HEK293T (cell line): ENCODE results near the gene SMAP2.

Experiments
- CTCF ChIA-PET: fragments of 350-600 bp; formaldehyde crosslinking; extraction: SDS; loops from one replicate; lab custom pipeline; 2021; ENCODE audit warnings: antibody characterized with exemption, inconsistent platforms; lab: Yijun Ruan, JAX
- POLR2A ChIA-PET: fragments of 350-600 bp; formaldehyde crosslinking; extraction: SDS; loops from one replicate; lab custom pipeline; 2020; ENCODE audit warnings: antibody characterized with exemption, inconsistent platforms; lab: Yijun Ruan, JAX
- DNase-seq: peaks from one replicate; pipeline ENCODE4 v3.0.0; 2012; ENCODE audit warnings: mixed read lengths; ENCODE audit errors: extremely low spot score
- ARNT ChIP-seq: fragments of 450-650 bp; IDR thresholded peaks from 2 replicates; pipeline ENCODE4 v1.6.1; 2017; ENCODE audit warnings: mild to moderate bottlenecking
- BHLHE40 ChIP-seq: fragments of 450-650 bp; IDR thresholded peaks from 2 replicates; pipeline ENCODE4 v1.6.1; 2016; ENCODE audit warnings: mild to moderate bottlenecking, moderate library complexity, borderline replicate concordance
- CTBP1 ChIP-seq: fragments of 450-650 bp; IDR thresholded peaks from 2 replicates; pipeline ENCODE4 v1.6.1; 2016; ENCODE audit warnings: borderline replicate concordance
- ELF4 ChIP-seq: fragments of 450-650 bp; IDR thresholded peaks from 2 replicates; pipeline ENCODE4 v1.6.1; 2017; ENCODE audit warnings: antibody characterized with exemption
- FOXA1 ChIP-seq: fragments of 450-650 bp; IDR thresholded peaks from 2 replicates; pipeline ENCODE4 v1.6.1; 2016; ENCODE audit warnings: mild to moderate bottlenecking
- FOXK2 ChIP-seq: fragments of 450-650 bp; IDR thresholded peaks from 2 replicates; pipeline ENCODE4 v1.6.1; 2016; ENCODE audit warnings: mild to moderate bottlenecking
- FOXM1 ChIP-seq: fragments of 450-650 bp; IDR thresholded peaks from 2 replicates; pipeline ENCODE4 v1.6.1; 2017; ENCODE audit warnings: mild to moderate bottlenecking, borderline replicate concordance
- HDGF ChIP-seq: fragments of 450-650 bp; IDR thresholded peaks from 2 replicates; pipeline ENCODE4 v1.6.1; 2017; ENCODE audit warnings: antibody characterized with exemption, borderline replicate concordance
- L3MBTL2 ChIP-seq: fragments of 450-650 bp; conservative IDR thresholded peaks from 2 replicates; pipeline ENCODE4 v1.6.1; 2016; ENCODE audit warnings: mild to moderate bottlenecking
- LEF1 ChIP-seq: fragments of 450-650 bp; IDR thresholded peaks from 2 replicates; pipeline ENCODE4 v1.6.1; 2017; ENCODE audit warnings: mild to moderate bottlenecking, borderline replicate concordance
- NFRKB ChIP-seq: fragments of 450-650 bp; IDR thresholded peaks from 2 replicates; pipeline ENCODE4 v1.6.1; 2016; ENCODE audit warnings: mild to moderate bottlenecking, moderate library complexity
- SP1 ChIP-seq: fragments of 450-650 bp; IDR thresholded peaks from 2 replicates; pipeline ENCODE4 v1.6.1; 2017
- SUZ12 ChIP-seq: fragments of 450-650 bp; IDR thresholded peaks from 2 replicates; pipeline ENCODE4 v1.6.1; 2016; ENCODE audit warnings: mild to moderate bottlenecking
- TARDBP ChIP-seq: fragments of 450-650 bp; IDR thresholded peaks from 2 replicates; pipeline ENCODE4 v1.6.1; 2016
- ZNF384 ChIP-seq: fragments of 450-650 bp; IDR thresholded peaks from 2 replicates; pipeline ENCODE4 v1.6.1; 2016
- TF ChIP-seq, protein P1 (sequence below): fragments of 450-650 bp; IDR thresholded peaks from 2 replicates; pipeline ENCODE4 v1.6.1; 2016

SMAP2 gene

DNA sequence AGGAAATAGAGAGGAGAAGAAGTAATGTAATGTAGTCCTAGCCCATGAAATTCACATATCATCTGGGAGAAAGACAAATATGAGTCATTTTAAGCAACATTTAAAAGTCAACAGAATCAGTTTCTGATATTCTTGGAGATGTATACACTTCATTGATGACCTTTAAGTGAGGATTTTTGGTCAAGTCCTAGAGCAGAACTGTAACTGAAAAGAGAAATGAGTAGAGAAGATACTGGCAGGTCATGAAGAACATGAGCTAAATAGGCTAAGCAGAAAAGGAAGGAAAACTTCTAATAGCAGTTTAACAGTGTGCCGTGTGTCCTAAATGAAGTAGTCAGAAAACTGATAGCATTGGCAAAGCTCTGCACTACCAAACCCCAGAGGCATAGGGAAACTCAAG lies 81.3 kb downstream of the SMAP2 start:
- CTCF ChIA-PET: no interaction called here
- no peak for TF ChIP-seq NFRKB
- no peak for TF ChIP-seq ARNT
- no peak for TF ChIP-seq FOXM1
- no peak for TF ChIP-seq TARDBP
- TF ChIP-seq ZNF384: no peak
- DNase-seq: no peak
- POLR2A ChIA-PET: no interaction called here

- no peak for DNase-seq
- no peak for TF ChIP-seq BHLHE40
- no peak for TF ChIP-seq CTBP1
- TF ChIP-seq SP1: no peak
- TF ChIP-seq FOXM1: no peak
- TF ChIP-seq SUZ12: no peak
- TF ChIP-seq ZNF384: no peak
- TF ChIP-seq, protein P1, sequence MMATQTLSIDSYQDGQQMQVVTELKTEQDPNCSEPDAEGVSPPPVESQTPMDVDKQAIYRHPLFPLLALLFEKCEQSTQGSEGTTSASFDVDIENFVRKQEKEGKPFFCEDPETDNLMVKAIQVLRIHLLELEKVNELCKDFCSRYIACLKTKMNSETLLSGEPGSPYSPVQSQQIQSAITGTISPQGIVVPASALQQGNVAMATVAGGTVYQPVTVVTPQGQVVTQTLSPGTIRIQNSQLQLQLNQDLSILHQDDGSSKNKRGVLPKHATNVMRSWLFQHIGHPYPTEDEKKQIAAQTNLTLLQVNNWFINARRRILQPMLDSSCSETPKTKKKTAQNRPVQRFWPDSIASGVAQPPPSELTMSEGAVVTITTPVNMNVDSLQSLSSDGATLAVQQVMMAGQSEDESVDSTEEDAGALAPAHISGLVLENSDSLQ: no peak
- TF ChIP-seq ARNT: no peak
- no peak for TF ChIP-seq TARDBP
- TF ChIP-seq FOXK2: no peak
- TF ChIP-seq L3MBTL2: no peak
- no peak for TF ChIP-seq FOXA1
- TF ChIP-seq LEF1: no peak
- no peak for TF ChIP-seq NFRKB
- TF ChIP-seq HDGF: no peak
- no peak for TF ChIP-seq ELF4
- ChIA-PET CTCF (no interaction called here), POLR2A (interaction anchor here (1.3 kb wide), 1 partner anchor 12 kb away, joined by 5 read pairs; the partner anchor contains the start of gene ZFP69B)
These were observed 89.5 kb downstream of the SMAP2 start for GRCh38 chr1:40462956-40463590.

DNA sequence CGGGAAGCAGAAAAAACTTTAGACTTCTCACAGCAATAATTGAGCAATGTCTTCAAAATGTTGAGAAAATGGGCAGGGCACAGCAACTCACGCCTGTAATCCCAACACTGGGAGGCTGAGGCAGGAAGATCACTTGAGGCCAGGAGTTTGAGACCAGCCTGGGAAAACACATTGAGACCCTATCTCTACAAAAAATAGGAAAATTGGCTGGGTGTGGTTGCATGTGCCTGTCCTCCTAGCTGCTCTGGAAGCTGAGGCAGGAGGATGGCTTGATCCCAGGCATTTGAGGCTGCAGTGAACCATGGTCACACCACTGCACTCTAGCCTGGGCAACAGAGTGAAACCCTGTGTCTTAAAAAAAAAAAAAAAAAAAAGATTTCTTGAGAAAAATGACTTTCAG lies 95.8 kb downstream of the SMAP2 start:
- no peak for DNase-seq
- ChIA-PET CTCF (no interaction called here), POLR2A (no interaction called here)
- TF ChIP-seq, protein P1: no peak
- no peak for TF ChIP-seq CTBP1
- no peak for TF ChIP-seq FOXA1
- no peak for TF ChIP-seq SUZ12
- no peak for TF ChIP-seq ELF4
- TF ChIP-seq BHLHE40: no peak
- no peak for TF ChIP-seq L3MBTL2
- no peak for TF ChIP-seq ZNF384
- no peak for TF ChIP-seq FOXM1
- TF ChIP-seq FOXK2: no peak
- no peak for TF ChIP-seq TARDBP
- no peak for TF ChIP-seq ARNT
- no peak for TF ChIP-seq HDGF
- no peak for TF ChIP-seq SP1
- TF ChIP-seq LEF1: no peak
- TF ChIP-seq NFRKB: no peak
